Measurements from ENCODE around the gene SCARF2.

SCARF2 gene

GRCh38 chr22:20439556-20439927, 1.9 kb upstream of the SCARF2 start:
- DNase-seq (ENCODE audit: low spot score) = no peak

- no peak for DNase-seq (ENCODE audit: low spot score)
These were observed 1.3 kb upstream of the SCARF2 start for GRCh38 chr22:20438678-20439492.

- DNase-seq (ENCODE audit: low spot score) = no peak
These were observed 727 bp upstream of the SCARF2 start for GRCh38 chr22:20438427-20438677.

GRCh38 chr22:20436768-20437612, 635 bp downstream of the SCARF2 start:
- no peak for DNase-seq (ENCODE audit: low spot score)

- DNase-seq (ENCODE audit: low spot score) = no peak
These were observed 1.3 kb downstream of the SCARF2 start for GRCh38 chr22:20436307-20436767.

GRCh38 chr22:20435436-20436306, 2.0 kb downstream of the SCARF2 start:
- no peak for DNase-seq (ENCODE audit: low spot score)

GRCh38 chr22:20434773-20435172, 2.9 kb downstream of the SCARF2 start:
- DNase-seq (ENCODE audit: low spot score) = no peak

GRCh38 chr22:20434264-20434751, 3.3 kb downstream of the SCARF2 start:
- DNase-seq (ENCODE audit: low spot score) = no peak

- DNase-seq (ENCODE audit: low spot score) = no peak
These were observed 3.9 kb downstream of the SCARF2 start for GRCh38 chr22:20433686-20434241.

GRCh38 chr22:20433191-20433590, 4.4 kb downstream of the SCARF2 start:
- DNase-seq (ENCODE audit: low spot score) = no peak

GRCh38 chr22:20432244-20432686, 5.4 kb downstream of the SCARF2 start:
- no peak for DNase-seq (ENCODE audit: low spot score)

GRCh38 chr22:20431511-20432192, 6.0 kb downstream of the SCARF2 start:
- no peak for DNase-seq (ENCODE audit: low spot score)

GRCh38 chr22:20430720-20431510, 6.7 kb downstream of the SCARF2 start:
- peak; percentile 46 for DNase-seq (ENCODE audit: low spot score)

GRCh38 chr22:20430101-20430719, 7.4 kb downstream of the SCARF2 start:
- DNase-seq (ENCODE audit: low spot score) = no peak

GRCh38 chr22:20429254-20430100, 8.1 kb downstream of the SCARF2 start:
- peak; percentile 76 for DNase-seq (ENCODE audit: low spot score)

- no peak for DNase-seq (ENCODE audit: low spot score)
These were observed 8.9 kb downstream of the SCARF2 start for GRCh38 chr22:20428496-20429253.

GRCh38 chr22:20427945-20428417, 9.6 kb downstream of the SCARF2 start:
- no peak for DNase-seq (ENCODE audit: low spot score)
